Measurements from ENCODE around the gene TMEM45B. TPM values are rescaled to one million over a fixed set of nuclear protein-coding genes. Genes with fewer than 3 reads are reported as not detected.
"Not testable (repeated sequence)": the region's sequence is repeated elsewhere in the genome, so short reads cannot be mapped to it uniquely, and the experiment has no call there.

The TMEM45B gene
- total and polyA plus RNA-seq, 12 donors: 0.11 TPM; not detected in 11

- WGBS, 2 donors: 89 to 93% methylated on average over 24 of the region's 24 CpGs
- Histone ChIP-seq H3K27ac (no peak overlapping the region), H3K9me3 (peaks cover 0 to 9% (median 0%) of the 10 kb centered on the region in 11 donors), H3K4me3 (no peak overlapping the region), H3K27me3 (peaks cover 0 to 55% (median 40%) of the 10 kb centered on the region in 7 donors), H3K36me3 (no peaks in the 10 kb centered on the region), H3K4me1 (peaks cover 0 to 5% (median 0%) of the 10 kb centered on the region in 9 donors)
- ATAC-seq: no peak
- intact Hi-C loops (cut with DNase I): no loop called here
- no peak for TF ChIP-seq CTCF (IDR thresholded peaks at IDR 0.05)
- DNase-seq: no peak
Measured at GRCh38 chr11:129814244-129815014, 1.2 kb upstream of the TMEM45B start.

GRCh38 chr11:129817534-129818051 lies 1.9 kb downstream of the TMEM45B start:
- no peaks in the 10 kb centered on the region for H3K36me3 ChIP-seq
- intact Hi-C loops (cut with DNase I): no loop called here
- ATAC-seq (no peak), DNase-seq (no peak)
- peaks cover 0 to 4% (median 0%) of the 10 kb centered on the region in 11 donors for H3K9me3 ChIP-seq
- TF ChIP-seq CTCF (IDR thresholded peaks at IDR 0.05): no peak
- H3K27me3 ChIP-seq: peaks cover 0 to 64% (median 49%) of the 10 kb centered on the region in 7 donors
- no peak overlapping the region for H3K27ac ChIP-seq
- no peak overlapping the region for H3K4me3 ChIP-seq
- H3K4me1 ChIP-seq: peaks cover 0 to 5% (median 0%) of the 10 kb centered on the region in 9 donors
- 57 to 61% methylated on average over 1 of the region's 1 CpG for WGBS, 2 donors

- H3K9me3 ChIP-seq; DNase-seq; intact Hi-C loops (cut with DNase I); H3K36me3 ChIP-seq; H3K4me1 ChIP-seq; ATAC-seq; H3K4me3 ChIP-seq; H3K27ac ChIP-seq: not testable (repeated sequence)
- 81 to 87% methylated on average over 3 of the region's 3 CpGs for WGBS, 2 donors
- peaks cover 0 to 62% (median 49%) of the 10 kb centered on the region in 7 donors for H3K27me3 ChIP-seq
Measured at GRCh38 chr11:129818236-129818635, 2.6 kb downstream of the TMEM45B start.

- Histone ChIP-seq H3K9me3 (peaks cover 0 to 4% (median 0%) of the 10 kb centered on the region in 11 donors), H3K27ac (no peak overlapping the region), H3K4me1 (peaks cover 0 to 5% (median 0%) of the 10 kb centered on the region in 9 donors), H3K27me3 (peaks cover 0 to 59% (median 47%) of the 10 kb centered on the region in 7 donors), H3K36me3 (no peaks in the 10 kb centered on the region), H3K4me3 (no peak overlapping the region)
- TF ChIP-seq CTCF (IDR thresholded peaks at IDR 0.05): no peak
- no peak for ATAC-seq
- intact Hi-C loops (cut with DNase I): no loop called here
- WGBS, 2 donors: 82 to 86% methylated on average over 9 of the region's 9 CpGs
- no peak for DNase-seq
Measured at GRCh38 chr11:129819237-129819636, 3.6 kb downstream of the TMEM45B start.

- ATAC-seq; H3K36me3 ChIP-seq; H3K4me3 ChIP-seq; H3K27ac ChIP-seq; intact Hi-C loops (cut with DNase I); H3K9me3 ChIP-seq; H3K4me1 ChIP-seq; DNase-seq: not testable (repeated sequence)
- 96% methylated on average over 6 of the region's 6 CpGs for WGBS, 2 donors
- peaks cover 0 to 53% (median 38%) of the 10 kb centered on the region in 7 donors for H3K27me3 ChIP-seq
Measured at GRCh38 chr11:129820228-129820627, 4.6 kb downstream of the TMEM45B start.

GRCh38 chr11:129823281-129823680 lies 7.6 kb downstream of the TMEM45B start:
- H3K9me3 ChIP-seq; intact Hi-C loops (cut with DNase I); H3K4me1 ChIP-seq; DNase-seq; H3K27ac ChIP-seq; H3K36me3 ChIP-seq; ATAC-seq; H3K4me3 ChIP-seq: not testable (repeated sequence)
- H3K27me3 ChIP-seq: peaks cover 0 to 23% (median 16%) of the 10 kb centered on the region in 7 donors
- 80 to 91% methylated on average over 4 of the region's 4 CpGs for WGBS, 2 donors

GRCh38 chr11:129823799-129824198 lies 8.2 kb downstream of the TMEM45B start:
- H3K9me3 ChIP-seq; DNase-seq; intact Hi-C loops (cut with DNase I); H3K36me3 ChIP-seq; H3K4me1 ChIP-seq; ATAC-seq; H3K27ac ChIP-seq; H3K4me3 ChIP-seq: not testable (repeated sequence)
- peaks cover 0 to 18% (median 12%) of the 10 kb centered on the region in 7 donors for H3K27me3 ChIP-seq
- WGBS, 2 donors: 84 to 89% methylated on average over 3 of the region's 3 CpGs
